ENCODE results near the gene PDE4DIP. TPM values are rescaled to one million over a fixed set of nuclear protein-coding genes. Genes with fewer than 3 reads are reported as not detected.
"Not testable (repeated sequence)": the region's sequence is repeated elsewhere in the genome, so short reads cannot be mapped to it uniquely, and the experiment has no call there.

The PDE4DIP gene
- polyA plus RNA-seq, 1 donor from 2014 or later = 151 TPM

DNA sequence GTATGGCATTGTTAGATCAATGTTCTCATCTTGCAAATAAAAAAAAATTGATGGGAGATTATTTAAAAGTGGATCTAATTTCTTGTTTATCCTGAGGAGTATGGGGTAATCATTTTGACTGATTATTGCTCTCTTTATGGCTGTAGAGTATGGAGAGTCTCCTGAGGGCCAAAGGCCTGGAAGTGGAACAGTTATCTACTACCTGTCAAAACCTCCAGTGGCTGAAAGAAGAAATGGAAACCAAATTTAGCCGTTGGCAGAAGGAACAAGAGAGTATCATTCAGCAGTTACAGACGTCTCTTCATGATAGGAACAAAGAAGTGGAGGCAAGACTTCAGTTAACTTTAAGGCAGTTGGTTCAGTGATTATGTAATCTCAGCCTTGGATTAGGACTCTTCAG is 123.4 kb downstream of the PDE4DIP start:
- not testable (repeated sequence) for H3K9me2 ChIP-seq (ENCODE audit: insufficient read depth, low read length); H3K27me3 ChIP-seq (ENCODE audit: insufficient read depth, low read depth, low read length); H3F3A ChIP-seq (ENCODE audit: insufficient read depth, low read length, poor library complexity, severe bottlenecking); H3K9me3 ChIP-seq (ENCODE audit: low read length); H3K36me3 ChIP-seq (ENCODE audit: insufficient read depth, low read length); H3K9ac ChIP-seq (ENCODE audit: low read length); H3K79me2 ChIP-seq (replicated peaks; ENCODE audit: insufficient read depth, low read length); H3K4me3 ChIP-seq (ENCODE audit: low read length); H3K27ac ChIP-seq (ENCODE audit: low read length); H4K20me1 ChIP-seq (ENCODE audit: insufficient read depth); H3K4me2 ChIP-seq (ENCODE audit: low read length); H2AFZ ChIP-seq (ENCODE audit: low read depth, low read length)

DNA sequence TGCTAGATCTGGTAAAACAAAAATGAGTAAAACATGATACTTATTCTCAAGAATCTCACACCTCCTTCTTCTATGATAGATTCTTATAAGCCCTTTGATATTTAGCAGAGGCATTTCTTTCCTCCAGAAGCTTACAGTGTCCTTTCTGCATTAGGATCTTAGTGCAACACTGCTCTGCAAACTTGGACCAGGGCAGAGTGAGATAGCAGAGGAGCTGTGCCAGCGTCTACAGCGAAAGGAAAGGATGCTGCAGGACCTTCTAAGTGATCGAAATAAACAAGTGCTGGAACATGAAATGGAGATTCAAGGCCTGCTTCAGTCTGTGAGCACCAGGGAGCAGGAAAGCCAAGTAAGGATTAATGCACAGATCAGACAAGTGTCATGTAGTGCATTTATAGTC is 124.5 kb downstream of the PDE4DIP start:
- H3K79me2 ChIP-seq (replicated peaks; ENCODE audit: insufficient read depth, low read length); H3K9ac ChIP-seq (ENCODE audit: low read length); H2AFZ ChIP-seq (ENCODE audit: low read depth, low read length); H3K36me3 ChIP-seq (ENCODE audit: insufficient read depth, low read length); H3F3A ChIP-seq (ENCODE audit: insufficient read depth, low read length, poor library complexity, severe bottlenecking); H3K4me2 ChIP-seq (ENCODE audit: low read length); H4K20me1 ChIP-seq (ENCODE audit: insufficient read depth); H3K27ac ChIP-seq (ENCODE audit: low read length); H3K27me3 ChIP-seq (ENCODE audit: insufficient read depth, low read depth, low read length); H3K9me2 ChIP-seq (ENCODE audit: insufficient read depth, low read length); H3K4me3 ChIP-seq (ENCODE audit: low read length); H3K9me3 ChIP-seq (ENCODE audit: low read length): not testable (repeated sequence)

DNA sequence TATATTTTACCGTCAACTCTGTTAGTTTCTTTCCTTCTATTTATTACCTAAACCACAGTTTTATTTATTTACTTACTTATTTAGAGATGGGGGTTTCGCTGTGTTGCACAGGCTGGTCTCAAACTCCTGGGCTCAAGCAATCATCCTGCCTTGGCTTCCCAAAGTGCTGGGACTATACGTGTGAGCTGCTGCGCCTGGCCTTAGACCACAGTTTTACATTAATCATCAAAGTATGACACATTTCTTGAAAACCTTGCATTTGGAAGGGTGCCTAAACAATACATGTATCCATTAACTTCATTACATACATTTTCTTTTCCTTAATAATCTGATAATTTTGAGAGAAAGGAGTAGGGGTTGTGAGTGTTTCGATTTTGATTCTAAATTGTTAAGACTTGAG is 124.9 kb downstream of the PDE4DIP start:
- H4K20me1 ChIP-seq (ENCODE audit: insufficient read depth); H3K27me3 ChIP-seq (ENCODE audit: insufficient read depth, low read depth, low read length); H2AFZ ChIP-seq (ENCODE audit: low read depth, low read length); H3K79me2 ChIP-seq (replicated peaks; ENCODE audit: insufficient read depth, low read length); H3K9ac ChIP-seq (ENCODE audit: low read length); H3K36me3 ChIP-seq (ENCODE audit: insufficient read depth, low read length); H3F3A ChIP-seq (ENCODE audit: insufficient read depth, low read length, poor library complexity, severe bottlenecking); H3K9me3 ChIP-seq (ENCODE audit: low read length); H3K4me2 ChIP-seq (ENCODE audit: low read length); H3K27ac ChIP-seq (ENCODE audit: low read length); H3K9me2 ChIP-seq (ENCODE audit: insufficient read depth, low read length); H3K4me3 ChIP-seq (ENCODE audit: low read length): not testable (repeated sequence)

DNA sequence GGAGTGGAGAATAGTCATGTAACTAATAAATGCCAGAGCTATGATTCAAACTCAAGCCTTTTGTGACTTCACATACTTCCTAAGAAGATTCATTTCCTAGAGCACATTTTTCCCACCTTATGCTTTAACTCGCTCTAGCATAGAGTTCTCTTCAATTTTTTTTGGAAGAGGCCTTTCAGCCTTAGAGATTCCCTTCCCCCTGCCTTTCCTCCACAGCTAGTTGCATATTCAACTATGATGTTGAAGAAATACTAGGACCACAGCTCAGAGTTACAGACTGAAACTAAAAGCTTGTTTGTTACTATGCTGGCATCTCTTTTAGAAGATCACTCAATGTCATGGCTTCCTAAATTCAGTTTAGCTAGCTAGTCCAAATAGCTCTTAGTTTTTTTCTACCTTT is 131.2 kb downstream of the PDE4DIP start:
- not testable (repeated sequence) for H3K79me2 ChIP-seq (replicated peaks; ENCODE audit: insufficient read depth, low read length); H4K20me1 ChIP-seq (ENCODE audit: insufficient read depth); H3K4me3 ChIP-seq (ENCODE audit: low read length); H3K27ac ChIP-seq (ENCODE audit: low read length); H3K27me3 ChIP-seq (ENCODE audit: insufficient read depth, low read depth, low read length); H3K9me3 ChIP-seq (ENCODE audit: low read length); H3K9me2 ChIP-seq (ENCODE audit: insufficient read depth, low read length); H3K9ac ChIP-seq (ENCODE audit: low read length); H3F3A ChIP-seq (ENCODE audit: insufficient read depth, low read length, poor library complexity, severe bottlenecking); H3K4me2 ChIP-seq (ENCODE audit: low read length); H2AFZ ChIP-seq (ENCODE audit: low read depth, low read length)
- H3K36me3 ChIP-seq (ENCODE audit: insufficient read depth, low read length) = peaks cover 11% of the 10 kb centered on the region

DNA sequence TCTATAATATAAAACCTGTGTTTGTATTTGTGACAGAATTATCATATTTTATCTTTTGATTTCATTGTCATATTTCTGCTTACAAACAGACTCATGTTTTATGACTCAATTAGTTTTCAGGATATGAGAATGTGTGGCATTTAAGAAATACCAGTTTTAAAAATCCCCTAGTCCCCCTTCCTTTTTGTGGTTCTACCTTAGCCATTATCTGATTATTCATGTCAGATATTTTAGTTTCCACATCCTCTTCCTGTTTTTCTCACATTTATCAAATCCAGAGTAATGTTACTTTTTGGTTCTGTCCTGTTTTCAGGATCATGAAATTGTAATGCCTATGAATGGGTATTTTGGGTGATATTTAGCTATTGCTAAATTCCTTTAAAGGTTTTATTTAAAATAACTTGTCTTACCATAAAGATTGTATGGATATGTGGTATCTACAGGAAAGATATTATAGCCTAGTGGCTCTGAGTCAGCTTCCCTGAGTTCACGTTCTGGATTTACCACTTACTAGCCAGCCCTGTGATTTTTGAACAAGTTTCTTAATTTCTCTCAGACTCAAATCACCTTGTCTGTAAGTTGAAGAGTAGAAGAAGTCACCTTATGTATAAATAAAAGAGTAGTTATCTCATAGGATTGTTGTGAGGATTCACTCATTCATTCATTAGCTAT is 131.8 kb downstream of the PDE4DIP start:
- H4K20me1 ChIP-seq (ENCODE audit: insufficient read depth); H3K9me3 ChIP-seq (ENCODE audit: low read length); H3K79me2 ChIP-seq (replicated peaks; ENCODE audit: insufficient read depth, low read length); H3K9me2 ChIP-seq (ENCODE audit: insufficient read depth, low read length); H3K4me3 ChIP-seq (ENCODE audit: low read length); H3K27ac ChIP-seq (ENCODE audit: low read length); H3F3A ChIP-seq (ENCODE audit: insufficient read depth, low read length, poor library complexity, severe bottlenecking); H3K27me3 ChIP-seq (ENCODE audit: insufficient read depth, low read depth, low read length); H3K9ac ChIP-seq (ENCODE audit: low read length); H2AFZ ChIP-seq (ENCODE audit: low read depth, low read length); H3K4me2 ChIP-seq (ENCODE audit: low read length): not testable (repeated sequence)
- peaks cover 11% of the 10 kb centered on the region for H3K36me3 ChIP-seq (ENCODE audit: insufficient read depth, low read length)

DNA sequence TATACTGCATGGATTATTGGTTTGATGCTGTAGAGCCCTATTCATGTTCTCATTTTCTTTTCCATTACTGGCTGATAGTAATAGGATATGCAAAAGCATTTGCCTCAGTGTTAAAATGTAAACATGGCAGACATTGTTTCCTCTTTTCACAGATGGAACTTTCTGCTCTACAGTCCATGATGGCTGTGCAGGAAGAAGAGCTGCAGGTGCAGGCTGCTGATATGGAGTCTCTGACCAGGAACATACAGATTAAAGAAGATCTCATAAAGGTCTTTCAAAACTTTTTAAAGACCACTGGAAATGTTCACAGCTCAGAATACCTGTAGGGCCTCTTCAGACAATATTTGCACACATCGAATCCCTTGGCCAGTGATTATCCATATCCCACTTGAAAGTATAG is 133.6 kb downstream of the PDE4DIP start:
- not testable (repeated sequence) for H3K9me3 ChIP-seq (ENCODE audit: low read length); H3K27me3 ChIP-seq (ENCODE audit: insufficient read depth, low read depth, low read length); H3K9ac ChIP-seq (ENCODE audit: low read length); H3K4me3 ChIP-seq (ENCODE audit: low read length); H3K4me2 ChIP-seq (ENCODE audit: low read length); H3K27ac ChIP-seq (ENCODE audit: low read length); H2AFZ ChIP-seq (ENCODE audit: low read depth, low read length); H3F3A ChIP-seq (ENCODE audit: insufficient read depth, low read length, poor library complexity, severe bottlenecking); H3K9me2 ChIP-seq (ENCODE audit: insufficient read depth, low read length); H3K79me2 ChIP-seq (replicated peaks; ENCODE audit: insufficient read depth, low read length); H4K20me1 ChIP-seq (ENCODE audit: insufficient read depth)
- H3K36me3 ChIP-seq (ENCODE audit: insufficient read depth, low read length) = peaks cover 11% of the 10 kb centered on the region

DNA sequence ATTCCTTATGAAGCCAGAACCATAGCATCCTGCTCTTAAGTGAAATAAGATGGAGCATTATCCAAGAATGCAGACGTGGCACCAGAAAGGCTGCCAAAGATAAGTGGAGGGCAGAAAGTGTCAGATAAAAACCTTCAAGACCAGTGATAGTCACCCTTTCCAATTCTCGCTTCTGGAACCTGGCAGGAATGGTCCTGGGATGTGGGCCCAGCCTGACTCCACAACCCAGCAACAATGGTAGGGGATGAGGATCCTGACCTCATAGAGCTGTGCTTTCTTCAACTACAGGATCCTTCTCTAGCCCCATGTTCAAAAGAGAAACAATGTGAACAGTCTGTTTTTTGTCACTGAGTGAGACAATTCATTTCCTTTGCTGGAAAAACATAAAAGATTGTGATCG is 145.2 kb downstream of the PDE4DIP start:
- H3K4me2 ChIP-seq (ENCODE audit: low read length); H3K27ac ChIP-seq (ENCODE audit: low read length); H3F3A ChIP-seq (ENCODE audit: insufficient read depth, low read length, poor library complexity, severe bottlenecking); H3K9me3 ChIP-seq (ENCODE audit: low read length); H3K9ac ChIP-seq (ENCODE audit: low read length); H3K36me3 ChIP-seq (ENCODE audit: insufficient read depth, low read length); H2AFZ ChIP-seq (ENCODE audit: low read depth, low read length); H3K27me3 ChIP-seq (ENCODE audit: insufficient read depth, low read depth, low read length); H3K79me2 ChIP-seq (replicated peaks; ENCODE audit: insufficient read depth, low read length); H3K9me2 ChIP-seq (ENCODE audit: insufficient read depth, low read length); H3K4me3 ChIP-seq (ENCODE audit: low read length); H4K20me1 ChIP-seq (ENCODE audit: insufficient read depth): not testable (repeated sequence)

DNA sequence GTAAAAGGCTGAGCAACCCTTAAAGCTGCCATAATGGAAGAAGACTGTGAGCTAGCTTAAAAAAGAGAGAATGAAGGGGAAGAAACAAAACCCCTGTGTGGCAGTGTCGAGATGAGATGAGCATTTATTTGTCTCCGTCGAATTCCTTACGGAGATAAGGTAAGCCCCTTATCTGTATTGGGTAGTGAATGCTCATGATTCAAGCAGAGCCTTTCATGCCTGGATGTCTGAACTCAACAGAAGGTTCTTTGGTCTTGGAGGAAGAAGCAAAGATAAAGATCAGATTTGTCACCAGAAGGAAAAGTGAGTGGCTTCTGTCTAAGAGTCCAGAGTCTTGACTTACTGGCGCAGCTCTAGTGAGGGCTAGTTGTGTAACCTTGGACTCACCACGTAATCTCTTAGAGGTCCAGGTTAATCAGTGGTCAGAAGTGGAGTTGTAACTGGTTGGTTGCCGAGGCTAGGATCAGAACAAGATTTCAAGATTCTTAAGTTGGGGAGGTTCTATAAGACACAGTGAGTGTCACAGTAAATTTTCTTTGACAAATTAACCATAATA is 146.1 kb downstream of the PDE4DIP start:
- not testable (repeated sequence) for H3K27ac ChIP-seq (ENCODE audit: low read length); H3K9ac ChIP-seq (ENCODE audit: low read length); H2AFZ ChIP-seq (ENCODE audit: low read depth, low read length); H3K79me2 ChIP-seq (replicated peaks; ENCODE audit: insufficient read depth, low read length); H3K36me3 ChIP-seq (ENCODE audit: insufficient read depth, low read length); H4K20me1 ChIP-seq (ENCODE audit: insufficient read depth); H3F3A ChIP-seq (ENCODE audit: insufficient read depth, low read length, poor library complexity, severe bottlenecking); H3K9me3 ChIP-seq (ENCODE audit: low read length); H3K27me3 ChIP-seq (ENCODE audit: insufficient read depth, low read depth, low read length); H3K4me2 ChIP-seq (ENCODE audit: low read length); H3K9me2 ChIP-seq (ENCODE audit: insufficient read depth, low read length); H3K4me3 ChIP-seq (ENCODE audit: low read length)

All from neural cell (in vitro differentiated cells).